Stimulated activated effector memory CD8-positive, alpha-beta T cell treated with anti-CD3 and anti-CD28 coated beads, Interleukin-12 subunit alpha, Interleukin-12 subunit beta, amount 100 ng/mL, for 72 hours (primary cell): ENCODE data around the gene MICALL1.

Experiments used
- ATAC-seq: fragments of 150-1000 bp; cut with Tn5 transposase; 2 replicates; pipeline ENCODE4 v1.10.0; 2021
- DNase-seq, 2 donors: peaks; one replicate each; pipeline ENCODE4 v3.0.0; 2021 to 2022; ENCODE audit warnings: low spot score in 2 of 2
- H3K27ac Mint-ChIP-seq: one replicate; pipeline ENCODE4 v1.8.0; 2022; ENCODE audit warnings: mild to moderate bottlenecking, mixed read lengths
- H3K36me3 Mint-ChIP-seq: one replicate; pipeline ENCODE4 v1.8.0; 2022; ENCODE audit warnings: mild to moderate bottlenecking, mixed read lengths
- H3K4me1 Mint-ChIP-seq: one replicate; pipeline ENCODE4 v1.8.0; 2022; ENCODE audit warnings: mixed read lengths
- H3K4me3 Mint-ChIP-seq: one replicate; pipeline ENCODE4 v1.8.0; 2022; ENCODE audit warnings: mild to moderate bottlenecking, mixed read lengths
- H3K9me3 Mint-ChIP-seq: one replicate; pipeline ENCODE4 v1.8.0; 2022; ENCODE audit warnings: mixed read lengths

The MICALL1 gene, protein sequence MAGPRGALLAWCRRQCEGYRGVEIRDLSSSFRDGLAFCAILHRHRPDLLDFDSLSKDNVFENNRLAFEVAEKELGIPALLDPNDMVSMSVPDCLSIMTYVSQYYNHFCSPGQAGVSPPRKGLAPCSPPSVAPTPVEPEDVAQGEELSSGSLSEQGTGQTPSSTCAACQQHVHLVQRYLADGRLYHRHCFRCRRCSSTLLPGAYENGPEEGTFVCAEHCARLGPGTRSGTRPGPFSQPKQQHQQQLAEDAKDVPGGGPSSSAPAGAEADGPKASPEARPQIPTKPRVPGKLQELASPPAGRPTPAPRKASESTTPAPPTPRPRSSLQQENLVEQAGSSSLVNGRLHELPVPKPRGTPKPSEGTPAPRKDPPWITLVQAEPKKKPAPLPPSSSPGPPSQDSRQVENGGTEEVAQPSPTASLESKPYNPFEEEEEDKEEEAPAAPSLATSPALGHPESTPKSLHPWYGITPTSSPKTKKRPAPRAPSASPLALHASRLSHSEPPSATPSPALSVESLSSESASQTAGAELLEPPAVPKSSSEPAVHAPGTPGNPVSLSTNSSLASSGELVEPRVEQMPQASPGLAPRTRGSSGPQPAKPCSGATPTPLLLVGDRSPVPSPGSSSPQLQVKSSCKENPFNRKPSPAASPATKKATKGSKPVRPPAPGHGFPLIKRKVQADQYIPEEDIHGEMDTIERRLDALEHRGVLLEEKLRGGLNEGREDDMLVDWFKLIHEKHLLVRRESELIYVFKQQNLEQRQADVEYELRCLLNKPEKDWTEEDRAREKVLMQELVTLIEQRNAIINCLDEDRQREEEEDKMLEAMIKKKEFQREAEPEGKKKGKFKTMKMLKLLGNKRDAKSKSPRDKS

DNA sequence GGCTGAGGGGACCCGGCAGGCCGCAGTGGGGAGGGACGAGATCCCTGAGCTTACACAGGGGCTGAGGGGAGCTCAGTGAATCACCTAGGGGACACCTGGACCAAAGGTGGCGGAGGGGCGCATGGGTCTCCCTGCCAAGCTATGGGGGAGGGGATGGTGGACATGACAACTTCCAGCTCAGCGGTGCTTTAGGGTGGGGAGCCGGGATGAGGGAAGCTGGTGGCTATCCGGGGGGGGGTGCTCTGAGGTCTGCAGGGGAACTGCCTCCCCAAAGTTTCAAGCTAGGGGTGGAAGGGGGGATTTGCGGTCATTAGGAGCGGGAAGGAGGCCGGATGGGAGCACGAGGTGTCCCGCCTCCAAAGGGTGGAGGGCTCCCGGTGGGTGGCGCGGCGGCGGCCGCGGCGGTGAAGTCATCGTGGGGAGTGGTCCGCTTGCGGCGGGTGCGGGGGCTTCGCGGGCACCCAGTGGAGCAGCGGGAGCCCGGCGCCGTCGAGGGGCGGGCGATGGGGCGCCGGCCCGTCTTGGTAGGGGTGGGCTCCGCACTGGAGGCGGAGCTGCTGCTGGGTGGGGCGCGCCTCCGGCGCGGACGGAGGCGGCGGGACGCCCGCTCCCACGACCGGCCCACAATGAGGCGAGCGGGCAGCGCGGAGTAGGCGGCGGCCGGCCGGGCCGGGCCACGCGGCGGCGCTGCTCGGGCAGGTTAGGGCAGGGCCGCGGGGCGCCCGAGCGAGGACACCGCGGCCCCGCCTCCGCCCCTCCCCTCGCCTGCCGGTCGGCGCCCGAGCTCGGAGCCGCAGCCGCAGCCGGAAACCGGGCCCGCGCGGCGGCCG lies at the start of gene MICALL1:
MICALL1 (plus strand) TSS at position 764 of the 830 bp plus-strand sequence. CDS start 126 bp downstream, outside the sequence.
- DNase-seq (peak; percentile 55 to 79), ATAC-seq (peak; percentile 89)
- Mint-ChIP-seq H3K9me3 (no peaks in the 10 kb centered on the region), H3K4me3 (peak within 1 kb of the TSS; percentile 77), H3K4me1 (peaks cover 33% of the 10 kb centered on the region), H3K36me3 (peaks cover 11% of the 10 kb centered on the region), H3K27ac (peak within 1 kb of the TSS; percentile 94)

DNA sequence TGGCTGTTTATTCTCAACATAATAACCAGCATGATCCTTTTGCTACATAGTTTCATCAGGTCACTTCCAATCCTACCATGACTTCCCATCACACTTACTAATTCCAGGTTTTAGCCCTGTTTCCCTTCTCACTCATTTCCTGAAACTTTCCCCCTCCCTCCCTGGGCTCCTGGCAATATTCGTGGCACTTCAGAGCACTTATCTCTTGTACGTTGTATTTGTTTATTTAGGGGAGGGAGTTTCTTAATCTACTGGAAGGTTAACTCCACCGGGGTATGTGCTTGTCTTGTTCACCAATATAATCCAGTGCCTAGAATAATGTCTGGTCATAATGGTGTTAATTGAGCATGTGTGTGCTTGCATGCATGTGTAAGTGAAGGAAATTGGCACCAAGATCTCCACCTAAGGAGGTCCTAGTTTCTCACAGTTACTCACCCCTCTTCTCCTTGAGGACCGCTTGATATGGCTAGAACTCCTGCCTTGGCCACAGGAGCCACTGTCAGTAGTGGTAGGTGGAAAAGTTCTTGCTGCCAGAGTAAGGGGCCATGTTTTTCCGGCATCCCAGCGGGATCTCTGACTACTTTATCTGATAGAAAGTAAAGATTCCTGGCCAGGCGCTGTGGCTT lies 45.2 kb upstream of the MICALL1 start:
- Mint-ChIP-seq H3K4me1 (peaks cover 7% of the 10 kb centered on the region), H3K9me3 (no peaks in the 10 kb centered on the region), H3K36me3 (peaks cover 100% of the 10 kb centered on the region), H3K27ac (no peak overlapping the region), H3K4me3 (no peak overlapping the region)
- ATAC-seq (no peak), DNase-seq (no peak)

DNA sequence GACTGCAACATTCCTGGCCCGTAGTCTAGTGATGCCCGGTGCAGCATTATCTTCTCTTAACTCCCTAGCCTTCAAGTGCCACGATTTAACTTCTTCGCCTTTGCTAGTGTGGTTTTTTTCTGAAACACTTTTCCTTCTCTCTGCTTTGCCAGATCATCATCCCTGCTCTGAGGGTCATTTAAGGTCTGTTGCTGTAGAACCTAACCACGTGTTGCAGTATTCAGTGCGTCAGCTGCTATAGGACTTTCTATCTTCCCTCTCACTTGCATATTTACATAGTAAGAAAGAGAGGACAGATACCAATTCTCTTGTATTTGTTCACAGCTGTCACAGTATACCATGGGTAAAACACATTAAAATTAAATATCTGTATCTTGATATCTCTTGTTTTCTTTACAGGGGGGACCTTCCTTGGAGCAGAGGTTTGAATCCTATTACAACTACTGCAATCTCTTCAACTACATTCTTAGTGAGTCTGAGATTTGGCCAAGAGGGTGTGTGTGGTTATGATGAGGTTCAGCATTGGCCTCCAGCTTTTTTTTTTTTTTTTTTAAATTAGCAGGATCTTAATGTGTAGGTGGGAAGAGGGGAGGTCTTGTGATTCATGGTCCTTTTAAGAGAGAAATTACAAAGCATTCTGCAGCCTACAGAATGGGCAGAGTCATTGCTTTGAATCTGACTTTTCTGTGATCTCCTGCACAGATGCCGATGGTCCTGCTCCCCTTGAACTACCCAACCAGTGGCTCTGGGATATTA lies 43.3 kb upstream of the MICALL1 start:
- Mint-ChIP-seq H3K27ac (peak overlapping the region; percentile 37), H3K4me3 (no peak overlapping the region), H3K4me1 (peaks cover 7% of the 10 kb centered on the region), H3K36me3 (peaks cover 100% of the 10 kb centered on the region), H3K9me3 (no peaks in the 10 kb centered on the region)
- DNase-seq (no peak), ATAC-seq (no peak)

DNA sequence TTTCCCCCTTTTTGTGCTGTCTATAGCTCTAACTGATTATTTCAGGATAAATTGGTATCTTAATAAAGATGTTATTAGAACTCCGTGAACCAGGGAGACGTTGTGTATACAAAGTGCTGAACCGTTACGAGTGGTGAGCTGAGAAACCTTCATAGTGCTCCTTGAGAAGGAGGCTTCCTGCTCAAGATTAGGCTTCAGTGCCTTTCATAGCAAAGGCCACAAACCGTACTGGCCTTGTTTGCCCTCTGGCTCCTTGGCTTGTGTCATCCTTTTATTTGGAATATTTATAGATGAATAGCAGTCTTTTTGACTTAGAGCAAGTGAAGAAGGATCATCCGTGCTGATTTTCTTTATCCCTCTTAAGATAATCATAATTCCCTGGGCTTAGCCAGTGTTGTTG lies 40.6 kb upstream of the MICALL1 start:
- peaks cover 7% of the 10 kb centered on the region for H3K4me1 Mint-ChIP-seq

DNA sequence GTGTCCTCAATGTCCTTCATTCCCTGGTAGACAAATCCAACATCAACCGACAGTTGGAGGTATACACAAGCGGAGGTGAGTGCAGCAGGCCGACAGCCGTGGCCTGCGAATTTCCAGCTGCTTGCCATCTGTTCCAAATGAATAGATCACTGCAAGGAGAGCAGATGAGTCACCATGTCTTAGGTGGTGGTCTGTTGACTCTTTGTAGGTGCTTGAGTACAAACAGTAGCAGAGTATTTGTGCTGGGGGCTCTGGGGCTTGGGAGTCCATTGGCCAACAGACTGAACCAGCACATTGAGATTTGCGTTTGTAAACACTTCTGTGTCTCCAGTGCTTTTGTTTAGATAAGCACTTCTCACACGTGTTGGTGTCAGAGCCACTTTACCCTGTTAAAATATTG lies 35.8 kb upstream of the MICALL1 start:
- Mint-ChIP-seq H3K36me3 (peaks cover 100% of the 10 kb centered on the region), H3K9me3 (no peaks in the 10 kb centered on the region), H3K4me3 (no peak overlapping the region), H3K4me1 (no peaks in the 10 kb centered on the region), H3K27ac (no peak overlapping the region)
- ATAC-seq: no peak
- no peak for DNase-seq

More for the DNA sequence above, 40.6 kb upstream of the MICALL1 start:
- no peaks in the 10 kb centered on the region for H3K9me3 Mint-ChIP-seq
- H3K27ac Mint-ChIP-seq: no peak overlapping the region
- no peak overlapping the region for H3K4me3 Mint-ChIP-seq
- no peak for ATAC-seq
- DNase-seq: no peak
- H3K36me3 Mint-ChIP-seq: peaks cover 100% of the 10 kb centered on the region

DNA sequence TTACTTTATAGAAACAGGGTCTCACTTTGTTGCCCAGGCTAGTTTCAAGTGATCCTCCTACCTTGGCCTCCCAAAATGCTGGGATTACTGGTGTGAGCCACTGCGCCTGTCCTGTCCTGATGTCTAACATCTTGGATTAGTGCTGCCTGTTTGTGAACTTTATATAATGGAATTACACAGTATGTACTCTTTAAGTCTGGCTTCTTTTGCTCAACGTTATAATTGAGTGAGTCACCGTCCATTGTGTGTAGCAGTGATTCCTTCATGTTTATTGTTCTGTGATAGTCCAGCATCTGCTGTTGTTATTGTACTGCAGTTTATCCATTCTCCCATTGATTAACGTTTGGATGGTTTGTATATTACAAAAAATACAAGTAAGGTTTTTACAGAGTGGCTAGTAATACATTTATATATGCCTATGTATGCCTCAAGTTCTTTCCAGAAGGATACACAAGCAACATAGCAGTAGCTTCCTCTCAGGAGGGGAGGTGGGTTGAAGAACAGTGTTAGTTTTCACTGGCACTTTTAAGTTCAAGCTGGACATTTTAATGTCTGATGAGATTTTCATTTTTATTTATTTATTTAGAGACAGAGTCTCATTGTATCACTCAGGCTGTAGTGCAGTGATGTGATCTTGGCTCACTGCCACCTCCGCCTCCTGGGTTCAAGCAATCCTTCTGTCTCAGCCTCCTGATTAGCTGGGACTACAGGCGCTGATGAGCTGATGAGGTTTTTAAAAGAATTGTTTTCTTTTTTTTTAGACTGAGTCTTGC lies 25.2 kb upstream of the MICALL1 start:
- Mint-ChIP-seq H3K4me3 (no peak overlapping the region), H3K27ac (no peak overlapping the region), H3K36me3 (peaks cover 100% of the 10 kb centered on the region), H3K4me1 (peaks cover 6% of the 10 kb centered on the region), H3K9me3 (no peaks in the 10 kb centered on the region)
- DNase-seq (no peak), ATAC-seq (no peak)

DNA sequence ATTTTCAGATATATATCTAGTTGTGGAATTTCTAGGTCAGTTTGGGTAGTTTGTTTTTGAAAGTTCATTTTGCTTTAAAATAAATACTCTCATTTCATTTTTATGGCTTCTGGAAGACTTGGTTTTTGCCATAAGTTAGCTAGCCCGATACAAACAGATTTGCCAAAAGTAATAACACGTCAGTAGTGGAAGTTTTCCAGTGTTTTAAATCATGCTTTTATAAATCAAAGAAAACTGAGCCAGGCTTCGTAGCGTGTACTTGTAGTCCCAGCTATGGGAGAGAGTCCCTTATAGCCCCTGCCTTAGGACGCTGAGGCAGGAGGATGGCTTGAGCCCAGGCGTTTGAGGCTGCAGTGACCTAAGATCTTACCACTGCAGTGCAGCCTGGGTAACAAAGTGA lies 21.7 kb upstream of the MICALL1 start:
- Mint-ChIP-seq H3K36me3 (peaks cover 100% of the 10 kb centered on the region), H3K4me3 (no peak overlapping the region), H3K9me3 (no peaks in the 10 kb centered on the region), H3K4me1 (peaks cover 6% of the 10 kb centered on the region), H3K27ac (peak overlapping the region; percentile 43)
- DNase-seq: no peak
- no peak for ATAC-seq

DNA sequence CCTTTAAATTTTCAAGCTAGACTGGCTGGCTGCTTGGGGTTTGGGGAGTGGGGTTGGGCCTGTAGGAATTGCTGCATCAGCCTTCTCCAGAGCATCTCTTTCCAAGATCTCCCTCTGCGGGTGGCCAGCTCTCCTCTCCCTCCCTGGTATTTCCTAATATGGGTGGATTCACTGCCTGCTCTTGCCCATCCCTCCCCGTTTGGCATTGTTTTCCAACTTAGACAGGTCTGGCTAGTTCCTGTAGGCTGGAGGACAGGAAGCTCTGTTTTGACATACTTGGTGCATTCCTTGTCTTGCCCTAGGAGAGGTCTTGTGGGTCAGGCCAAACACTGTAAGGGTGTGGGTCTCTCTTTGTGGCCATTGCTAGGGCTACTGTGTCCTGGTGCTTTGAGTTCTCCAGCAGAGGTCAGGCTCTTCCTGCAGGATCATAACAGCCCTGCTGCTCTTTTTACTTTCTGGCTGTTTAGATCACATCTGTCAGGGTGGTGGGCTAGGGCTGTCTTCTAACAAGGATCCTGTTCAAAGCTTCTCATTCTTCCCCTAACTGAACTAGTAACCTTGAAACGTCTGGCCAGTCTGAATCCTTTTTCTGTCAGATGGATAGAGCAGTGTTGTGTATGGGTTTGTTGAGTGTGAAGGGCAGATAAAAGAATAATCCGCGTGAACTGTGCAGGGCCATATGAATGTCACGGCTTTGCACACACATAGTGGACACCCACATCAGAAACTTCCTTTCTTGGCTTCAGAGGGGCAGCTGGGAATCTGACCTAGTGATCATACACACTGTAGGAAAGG lies 18.3 kb upstream of the MICALL1 start:
- DNase-seq: no peak
- no peak overlapping the region for H3K4me3 Mint-ChIP-seq

DNA sequence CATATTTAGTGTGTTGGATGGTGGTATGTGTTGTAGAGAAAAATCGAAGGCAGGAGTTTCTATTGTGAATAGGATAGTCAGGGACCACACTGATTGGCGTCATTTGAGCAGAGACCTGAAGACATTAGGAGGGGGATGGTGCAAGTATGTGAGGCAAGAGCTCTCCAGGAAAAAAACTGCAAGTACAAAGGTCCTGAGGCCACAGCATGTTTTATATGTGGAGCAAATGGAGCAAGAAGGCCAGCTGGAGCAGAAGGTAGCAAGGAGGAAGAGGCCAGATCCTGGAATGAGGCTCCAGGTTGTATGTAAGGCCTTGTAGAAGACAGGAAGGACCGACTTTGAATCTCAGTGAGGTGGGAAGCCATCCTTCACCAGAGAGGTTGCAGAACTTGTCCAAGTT lies 14.2 kb upstream of the MICALL1 start:
- no peaks in the 10 kb centered on the region for H3K9me3 Mint-ChIP-seq
- H3K36me3 Mint-ChIP-seq: peaks cover 68% of the 10 kb centered on the region
- no peak for DNase-seq
- no peak for ATAC-seq
- no peak overlapping the region for H3K4me3 Mint-ChIP-seq
- H3K27ac Mint-ChIP-seq: no peak overlapping the region
- peaks cover 13% of the 10 kb centered on the region for H3K4me1 Mint-ChIP-seq

More for the DNA sequence above, 18.3 kb upstream of the MICALL1 start:
- Mint-ChIP-seq H3K36me3 (peaks cover 94% of the 10 kb centered on the region), H3K9me3 (no peaks in the 10 kb centered on the region), H3K27ac (peak overlapping the region; percentile 79), H3K4me1 (peaks cover 6% of the 10 kb centered on the region)
- no peak for ATAC-seq

DNA sequence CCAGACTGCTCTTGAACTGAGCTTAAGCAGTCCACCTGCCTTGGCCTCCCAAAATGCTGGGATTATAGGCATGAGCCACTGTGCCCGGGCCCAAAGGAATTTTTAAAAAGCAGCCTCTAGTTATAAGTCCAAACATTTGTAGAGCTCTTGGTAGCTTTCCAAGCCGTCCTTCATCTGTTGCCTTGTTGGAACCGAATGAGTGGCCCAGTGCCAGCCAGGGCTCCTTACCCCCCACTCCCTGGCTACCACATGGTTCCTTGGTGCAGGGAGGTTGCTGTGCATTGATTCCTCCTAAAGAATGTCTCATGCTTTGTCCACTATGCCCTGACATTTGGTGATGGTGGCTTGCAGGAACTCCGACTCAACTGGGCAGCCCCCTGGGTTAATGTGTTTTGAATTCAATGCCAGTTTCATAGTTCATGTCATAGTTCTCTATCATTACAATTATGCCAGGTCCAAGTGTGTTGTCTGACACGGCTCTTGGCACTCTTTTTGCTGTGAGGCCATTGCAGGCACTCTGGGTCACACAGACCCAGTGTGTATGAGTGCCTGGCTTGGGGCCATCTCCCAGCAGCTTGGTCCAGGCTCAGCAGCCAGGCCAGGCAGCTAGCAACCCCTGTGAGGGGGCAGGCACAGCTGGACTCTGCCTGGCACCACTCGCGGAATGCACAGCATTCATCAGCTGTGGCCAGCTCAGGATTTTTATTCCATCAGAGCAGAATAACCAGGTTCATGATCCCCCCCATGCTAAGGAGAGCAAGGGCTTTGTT lies 13.3 kb upstream of the MICALL1 start:
- Mint-ChIP-seq H3K36me3 (peaks cover 60% of the 10 kb centered on the region), H3K4me1 (peaks cover 13% of the 10 kb centered on the region), H3K27ac (peak overlapping the region; percentile 35), H3K9me3 (no peaks in the 10 kb centered on the region), H3K4me3 (no peak overlapping the region)
- DNase-seq (no peak), ATAC-seq (no peak)

DNA sequence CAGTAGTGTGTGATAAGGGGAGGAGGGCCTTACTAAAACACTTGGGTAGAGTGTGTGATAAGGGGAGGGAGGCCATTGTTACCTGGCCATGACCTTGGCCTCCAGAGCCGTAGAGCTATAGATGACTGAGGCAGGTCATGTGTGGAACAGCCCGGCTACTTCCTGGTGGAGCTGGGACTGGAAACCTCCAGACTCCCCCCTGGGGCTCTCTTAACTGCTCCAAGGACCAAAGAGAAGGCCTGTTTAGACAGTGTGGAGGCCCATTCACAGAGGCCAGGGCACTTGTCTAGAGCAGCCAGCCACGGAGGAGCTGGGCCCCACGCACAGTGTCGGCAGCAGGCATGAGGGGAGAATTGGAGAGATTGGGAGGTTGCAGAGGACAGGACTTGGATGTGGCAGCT lies 12.5 kb upstream of the MICALL1 start:
- H3K9me3 Mint-ChIP-seq: no peaks in the 10 kb centered on the region
- H3K4me3 Mint-ChIP-seq: no peak overlapping the region
- no peak for DNase-seq
- peaks cover 52% of the 10 kb centered on the region for H3K36me3 Mint-ChIP-seq
- peak overlapping the region; percentile 35 for H3K27ac Mint-ChIP-seq
- no peak for ATAC-seq
- H3K4me1 Mint-ChIP-seq: peaks cover 13% of the 10 kb centered on the region

DNA sequence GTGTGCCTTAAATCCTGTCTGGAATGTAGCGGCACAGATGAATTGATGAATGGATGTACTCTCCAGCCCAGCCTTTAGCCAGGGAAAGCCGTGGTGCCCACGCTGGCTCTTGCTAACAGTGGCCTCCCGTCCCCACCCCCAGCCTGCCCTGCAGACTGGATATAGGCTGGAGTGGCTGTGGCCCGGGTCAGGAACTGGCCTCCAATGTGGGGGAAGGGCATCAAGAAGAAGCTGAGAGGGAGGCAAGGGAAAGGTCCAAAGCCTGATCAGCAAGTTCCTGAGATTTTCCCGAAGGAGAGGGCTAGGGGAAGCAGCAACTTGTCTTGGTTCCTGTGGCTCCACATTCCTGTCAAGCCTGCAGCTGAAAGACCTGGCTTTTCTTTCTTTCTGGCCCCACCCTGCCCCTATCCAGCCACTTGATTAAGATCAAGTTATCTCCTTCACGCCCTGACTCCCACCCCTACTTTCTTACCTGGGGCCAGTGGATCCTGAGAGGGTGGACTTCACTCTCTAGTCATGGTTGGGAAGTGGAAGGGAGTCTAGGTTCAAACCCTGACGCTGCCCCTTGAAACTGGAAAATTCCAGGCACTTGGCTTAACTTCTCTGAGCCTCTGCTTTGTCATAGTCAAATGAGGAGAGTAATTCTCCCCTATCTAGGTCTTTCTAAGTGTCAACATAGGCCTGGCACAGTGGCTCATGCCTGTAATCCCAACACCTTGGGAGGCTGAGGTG lies 11.0 kb upstream of the MICALL1 start:
- Mint-ChIP-seq H3K9me3 (no peaks in the 10 kb centered on the region), H3K27ac (peak overlapping the region; percentile 95), H3K4me1 (peaks cover 13% of the 10 kb centered on the region), H3K4me3 (no peak overlapping the region), H3K36me3 (peaks cover 37% of the 10 kb centered on the region)
- no peak for DNase-seq
- ATAC-seq: no peak
